ENCODE data around the gene CDRT15. TPM values are rescaled to one million over a fixed set of nuclear protein-coding genes. Genes with fewer than 3 reads are reported as not detected.
"Not testable (repeated sequence)": the region's sequence is repeated elsewhere in the genome, so short reads cannot be mapped to it uniquely, and the experiment has no call there.

CDRT15 gene
- total RNA-seq, 4 donors from 2014 or later = not detected

GRCh38 chr17:14197057-14197456, 39.6 kb downstream of the CDRT15 start:
- 77 to 81% methylated on average over 2 of the region's 2 CpGs for WGBS, 2 donors
- no peaks in the 10 kb centered on the region for H3K27me3 ChIP-seq
- H3K9me3 ChIP-seq = no peaks in the 10 kb centered on the region
- peaks cover 0 to 22% (median 8%) of the 10 kb centered on the region in 3 donors for H3K4me1 ChIP-seq
- no peak for DNase-seq
- H3K36me3 ChIP-seq = peaks cover 0 to 36% (median 0%) of the 10 kb centered on the region in 3 donors
- intact Hi-C loops (cut with DNase I) = no loop called here
- H3K4me3 ChIP-seq = no peak overlapping the region
- no peak overlapping the region for H3K27ac ChIP-seq
- TF ChIP-seq CTCF (IDR thresholded peaks at IDR 0.05) = no peak
- TF ChIP-seq POLR2A (IDR thresholded peaks at IDR 0.05) = no peak

- 72 to 93% methylated on average over 4 of the region's 4 CpGs for WGBS, 2 donors
- no peak for DNase-seq
These were observed 40.2 kb downstream of the CDRT15 start for GRCh38 chr17:14196377-14196997.

GRCh38 chr17:14192636-14193344, 43.9 kb downstream of the CDRT15 start:
- peaks cover 0 to 19% (median 0%) of the 10 kb centered on the region in 3 donors for H3K36me3 ChIP-seq
- H3K27ac ChIP-seq; H3K4me1 ChIP-seq; intact Hi-C loops (cut with DNase I); H3K27me3 ChIP-seq; DNase-seq; H3K9me3 ChIP-seq; H3K4me3 ChIP-seq: not testable (repeated sequence)
- WGBS, 2 donors = 74 to 89% methylated on average over 11 to 12 of the region's 13 CpGs

More at GRCh38 chr17:14196377-14196997, 40.2 kb downstream of the CDRT15 start:
- TF ChIP-seq POLR2A (IDR thresholded peaks at IDR 0.05) = no peak
- TF ChIP-seq CTCF (IDR thresholded peaks at IDR 0.05) = peak in 4 of 6 experiments; percentile 8 to 42 (median 20)
- H3K9me3 ChIP-seq = no peaks in the 10 kb centered on the region
- H3K36me3 ChIP-seq = peaks cover 0 to 37% (median 0%) of the 10 kb centered on the region in 3 donors
- no peaks in the 10 kb centered on the region for H3K27me3 ChIP-seq
- peaks cover 0 to 17% (median 8%) of the 10 kb centered on the region in 3 donors for H3K4me1 ChIP-seq
- intact Hi-C loops (cut with DNase I) = no loop called here
- H3K27ac ChIP-seq = no peak overlapping the region
- no peak overlapping the region for H3K4me3 ChIP-seq

GRCh38 chr17:14192039-14192438, 44.6 kb downstream of the CDRT15 start:
- WGBS, 2 donors = 90 to 100% methylated on average over 2 to 3 of the region's 11 CpGs
- DNase-seq; intact Hi-C loops (cut with DNase I): not testable (repeated sequence)

GRCh38 chr17:14191469-14191868, 45.2 kb downstream of the CDRT15 start:
- H3K27me3 ChIP-seq; intact Hi-C loops (cut with DNase I): not testable (repeated sequence)

More at GRCh38 chr17:14192039-14192438, 44.6 kb downstream of the CDRT15 start:
- not testable (repeated sequence) for H3K9me3 ChIP-seq, H3K4me3 ChIP-seq, H3K27ac ChIP-seq, H3K27me3 ChIP-seq, H3K4me1 ChIP-seq
- H3K36me3 ChIP-seq = peaks cover 0 to 11% (median 0%) of the 10 kb centered on the region in 3 donors

GRCh38 chr17:14190774-14191173, 45.9 kb downstream of the CDRT15 start:
- H3K36me3 ChIP-seq; H3K4me3 ChIP-seq; H3K9me3 ChIP-seq; H3K27ac ChIP-seq; intact Hi-C loops (cut with DNase I); H3K4me1 ChIP-seq; DNase-seq; H3K27me3 ChIP-seq: not testable (repeated sequence)
- WGBS, 2 donors = no CpG with 5 or more reads among the region's 1 CpG

More at GRCh38 chr17:14191469-14191868, 45.2 kb downstream of the CDRT15 start:
- not testable (repeated sequence) for H3K4me1 ChIP-seq, H3K4me3 ChIP-seq, H3K27ac ChIP-seq, H3K9me3 ChIP-seq, DNase-seq, H3K36me3 ChIP-seq

GRCh38 chr17:14186443-14186842, 50.2 kb downstream of the CDRT15 start:
- H3K27ac ChIP-seq; H3K4me3 ChIP-seq; H3K36me3 ChIP-seq; DNase-seq; intact Hi-C loops (cut with DNase I); H3K4me1 ChIP-seq; H3K27me3 ChIP-seq; H3K9me3 ChIP-seq: not testable (repeated sequence)
- WGBS, 2 donors = no CpG with 5 or more reads among the region's 4 CpGs

Other genes starting within 250 kb of the CDRT15 start
- gene COX10, start 167.4 kb downstream of the CDRT15 start, total RNA-seq = 10 to 100 TPM; 12.5 to 36.0 (median 24.3) TPM
- 1 to 10 TPM; 5.6 to 7.6 (median 6.4) TPM for gene HS3ST3B1, start 64.2 kb upstream of the CDRT15 start, total RNA-seq

Data from esophagus squamous epithelium (tissue), 5 donors.